GM21723 (cell line): ENCODE data around the gene CIT.
"Not testable (repeated sequence)": the region's sequence is repeated elsewhere in the genome, so short reads cannot be mapped to it uniquely, and the experiment has no call there.

Source experiments
- ATAC-seq: cut with Tn5 transposase; IDR thresholded peaks from one replicate; pipeline ENCODE4 v1.9.1; 2021; ENCODE audit warnings: mild to moderate bottlenecking, moderate library complexity; ENCODE audit not compliant: unreplicated experiment

Gene CIT

GRCh38 chr12:119746169-119746568, 131.0 kb downstream of the CIT start:
- ATAC-seq, result no peak

- ATAC-seq, result no peak
These were observed 132.1 kb downstream of the CIT start for GRCh38 chr12:119744900-119745606.

GRCh38 chr12:119742700-119743099, 134.4 kb downstream of the CIT start:
- no peak for ATAC-seq

GRCh38 chr12:119740830-119741229, 136.3 kb downstream of the CIT start:
- no peak for ATAC-seq

GRCh38 chr12:119735079-119735478, 142.0 kb downstream of the CIT start:
- no peak for ATAC-seq

- no peak for ATAC-seq
These were observed 146.7 kb downstream of the CIT start for GRCh38 chr12:119730381-119730780.

GRCh38 chr12:119729871-119730270, 147.2 kb downstream of the CIT start:
- ATAC-seq, result no peak

GRCh38 chr12:119728444-119728745, 148.7 kb downstream of the CIT start:
- ATAC-seq, result no peak

GRCh38 chr12:119727600-119728443, 149.3 kb downstream of the CIT start:
- ATAC-seq, result no peak

GRCh38 chr12:119725523-119725922, 151.6 kb downstream of the CIT start:
- ATAC-seq, result no peak

GRCh38 chr12:119721306-119721705, 155.8 kb downstream of the CIT start:
- ATAC-seq, result no peak

- no peak for ATAC-seq
These were observed 156.8 kb downstream of the CIT start for GRCh38 chr12:119720349-119720748.

GRCh38 chr12:119718141-119718540, 159.0 kb downstream of the CIT start:
- no peak for ATAC-seq

- no peak for ATAC-seq
These were observed 161.9 kb downstream of the CIT start for GRCh38 chr12:119715268-119715620.

- ATAC-seq, result no peak
These were observed 162.4 kb downstream of the CIT start for GRCh38 chr12:119714614-119715267.

- no peak for ATAC-seq
These were observed 163.5 kb downstream of the CIT start for GRCh38 chr12:119713551-119714031.

GRCh38 chr12:119712721-119713120, 164.4 kb downstream of the CIT start:
- ATAC-seq, result no peak

GRCh38 chr12:119711693-119712092, 165.4 kb downstream of the CIT start:
- no peak for ATAC-seq

GRCh38 chr12:119710965-119711551, 166.1 kb downstream of the CIT start:
- no peak for ATAC-seq

GRCh38 chr12:119710374-119710964, 166.7 kb downstream of the CIT start:
- no peak for ATAC-seq

- not testable (repeated sequence) for ATAC-seq
These were observed 170.7 kb downstream of the CIT start for GRCh38 chr12:119706427-119706826.
